CD8-positive, alpha-beta memory T cell (primary cell): Measurements from ENCODE around the gene KBTBD8. TPM values are rescaled to one million over a fixed set of nuclear protein-coding genes. Genes with fewer than 3 reads are reported as not detected.

Experiments used
- CTCF ChIA-PET: fragments of 350-600 bp; sonication (Branson Sonifier 250); formaldehyde crosslinking; loops from one replicate; lab custom pipeline; 2021; ENCODE audit warnings: antibody characterized with exemption; lab: Charles Lee
- POLR2A ChIA-PET: fragments of 350-600 bp; sonication (Branson Sonifier 250); formaldehyde crosslinking; loops from one replicate; lab custom pipeline; 2021; ENCODE audit warnings: antibody characterized with exemption; lab: Charles Lee
- DNase-seq, 5 donors: peaks; one replicate each; pipeline versions ENCODE4 v3.0.0 to v3.0.0-alpha.2; 2020 to 2022; ENCODE audit warnings: mixed read lengths in 1 of 5
- H3K27ac ChIP-seq: one replicate; pipeline ENCODE4 v1.7.0; 2013; ENCODE audit warnings: low read depth, mild to moderate bottlenecking, low read length, moderate library complexity
- H3K27me3 ChIP-seq: 2 replicates; pipeline ENCODE4 v1.7.0; 2013; ENCODE audit warnings: low read length, mild to moderate bottlenecking; ENCODE audit not compliant: insufficient read depth, poor library complexity, severe bottlenecking
- H3K36me3 ChIP-seq: 2 replicates; pipeline ENCODE4 v1.7.0; 2013; ENCODE audit warnings: mild to moderate bottlenecking, low read length, moderate library complexity; ENCODE audit not compliant: insufficient read depth
- H3K4me1 ChIP-seq: 2 replicates; pipeline ENCODE4 v1.7.0; 2013; ENCODE audit warnings: mild to moderate bottlenecking, low read length, moderate library complexity; ENCODE audit not compliant: insufficient read depth
- H3K4me3 ChIP-seq: 2 replicates; pipeline ENCODE4 v1.7.0; 2013; ENCODE audit warnings: mild to moderate bottlenecking, low read length
- H3K9me3 ChIP-seq: 2 replicates; pipeline ENCODE4 v1.7.0; 2013; ENCODE audit warnings: mild to moderate bottlenecking, low read length
- H3K27ac Mint-ChIP-seq, 8 donors: one replicate each; pipeline ENCODE4 v1.8.0; 2020 to 2021; ENCODE audit warnings: mixed read lengths in 8 of 8, mild to moderate bottlenecking in 6 of 8, inconsistent platforms in 3 of 8, moderate library complexity in 3 of 8
- H3K27me3 Mint-ChIP-seq, 2 donors: one replicate each; pipeline ENCODE4 v1.8.0; 2020 to 2021; ENCODE audit warnings: mixed read lengths in 2 of 2, mild to moderate bottlenecking in 1 of 2, moderate library complexity in 1 of 2
- H3K36me3 Mint-ChIP-seq, 3 donors: one replicate each; pipeline ENCODE4 v1.8.0; 2020 to 2021; ENCODE audit warnings: mixed read lengths in 3 of 3, inconsistent platforms in 1 of 3, mild to moderate bottlenecking in 1 of 3
- H3K4me1 Mint-ChIP-seq, 3 donors: one replicate each; pipeline ENCODE4 v1.8.0; 2020 to 2021; ENCODE audit warnings: mixed read lengths in 3 of 3, inconsistent platforms in 1 of 3, mild to moderate bottlenecking in 1 of 3
- H3K4me3 Mint-ChIP-seq, 7 donors: one replicate each; pipeline ENCODE4 v1.8.0; 2020 to 2021; ENCODE audit warnings: mixed read lengths in 7 of 7, mild to moderate bottlenecking in 6 of 7, moderate library complexity in 4 of 7, inconsistent platforms in 2 of 7
- H3K9me3 Mint-ChIP-seq, 5 donors: one replicate each; pipeline ENCODE4 v1.8.0; 2020 to 2022; ENCODE audit warnings: mixed read lengths in 5 of 5, mild to moderate bottlenecking in 3 of 5, moderate library complexity in 2 of 5, inconsistent platforms in 1 of 5
- polyA plus RNA-seq: library from polyadenylated mRNA; unstranded; fragments of 300-500 nt; fragmentation: Illumina TruSeq; gene quantifications from one replicate; pipeline ENCODE4 v1.2.3, GENCODE V29; 2021
- total RNA-seq, 2 experiments: library from RNA; stranded (reverse); gene quantifications; one replicate each; pipeline ENCODE4 v1.2.3, GENCODE V29; 2021

The KBTBD8 gene
- total and polyA plus RNA-seq, 3 experiments from 2014 or later: 3.6 to 23.3 (median 21.9) TPM

- Mint-ChIP-seq H3K27ac (peak overlapping the region; percentile 70 to 98 (median 90)), H3K4me3 (peak overlapping the region; percentile 89 to 99 (median 92)), H3K27me3 (peaks cover 10 to 26% of the 10 kb centered on the region in 2 donors), H3K4me1 (peaks cover 26 to 44% (median 34%) of the 10 kb centered on the region in 3 donors), H3K9me3 (no peaks in the 10 kb centered on the region), H3K36me3 (peaks cover 8 to 23% (median 12%) of the 10 kb centered on the region in 3 donors)
- peaks cover 12% of the 10 kb centered on the region for H3K4me1 ChIP-seq
- POLR2A ChIA-PET: interaction anchor here (0.6 to 1.6 kb wide), 3 partner anchors 27 to 763 kb away, joined by 5 to 10 read pairs (median 5); partner anchors contain the start of gene SUCLG2
- H3K4me3 ChIP-seq: peak overlapping the region; percentile 71
- H3K36me3 ChIP-seq: peaks cover 7% of the 10 kb centered on the region
- no peak for DNase-seq
- H3K27me3 ChIP-seq: no peaks in the 10 kb centered on the region
- peak overlapping the region; percentile 55 for H3K27ac ChIP-seq
- H3K9me3 ChIP-seq: no peaks in the 10 kb centered on the region
- CTCF ChIA-PET: interaction anchor here (1.1 to 1.8 kb wide), 4 partner anchors 8 to 656 kb away, joined by 4 to 21 read pairs (median 4); no protein-coding TSS in a partner anchor
Observed at GRCh38 chr3:66998904-66999235, 763 bp downstream of the KBTBD8 start.

- POLR2A ChIA-PET: interaction anchor here (0.8 kb wide), 1 partner anchor 22 kb away, joined by 4 read pairs; no protein-coding TSS in a partner anchor
- H3K27ac Mint-ChIP-seq: no peak overlapping the region
- H3K27ac ChIP-seq: no peak overlapping the region
Observed at GRCh38 chr3:67000009-67000408, 1.9 kb downstream of the KBTBD8 start.

GRCh38 chr3:67001086-67001861 is 3.2 kb downstream of the KBTBD8 start:
- POLR2A ChIA-PET: no interaction called here
- DNase-seq: no peak
- peak overlapping the region in 2 of 8 donors; percentile 7 to 36 for H3K27ac Mint-ChIP-seq
- peaks cover 5 to 7% of the 10 kb centered on the region in 2 donors for H3K27me3 Mint-ChIP-seq
- no peaks in the 10 kb centered on the region for H3K9me3 Mint-ChIP-seq
- peak overlapping the region in 5 of 7 donors; percentile 13 to 60 (median 44) for H3K4me3 Mint-ChIP-seq
- peaks cover 10% of the 10 kb centered on the region for H3K36me3 ChIP-seq
- CTCF ChIA-PET: interaction anchor here (0.7 kb wide), 1 partner anchor 29 kb away, joined by 3 read pairs; no protein-coding TSS in a partner anchor
- no peaks in the 10 kb centered on the region for H3K27me3 ChIP-seq
- H3K36me3 Mint-ChIP-seq: peaks cover 12 to 42% (median 16%) of the 10 kb centered on the region in 3 donors
- H3K4me3 ChIP-seq: no peak overlapping the region
- H3K4me1 ChIP-seq: peaks cover 19% of the 10 kb centered on the region
- no peaks in the 10 kb centered on the region for H3K9me3 ChIP-seq
- no peak overlapping the region for H3K27ac ChIP-seq
- H3K4me1 Mint-ChIP-seq: peaks cover 42 to 67% (median 55%) of the 10 kb centered on the region in 3 donors

More at GRCh38 chr3:67000009-67000408, 1.9 kb downstream of the KBTBD8 start:
- H3K36me3 Mint-ChIP-seq: peaks cover 12 to 31% (median 16%) of the 10 kb centered on the region in 3 donors
- H3K36me3 ChIP-seq: peaks cover 10% of the 10 kb centered on the region
- CTCF ChIA-PET: no interaction called here
- H3K9me3 ChIP-seq: no peaks in the 10 kb centered on the region
- H3K27me3 ChIP-seq: no peaks in the 10 kb centered on the region
- H3K9me3 Mint-ChIP-seq: no peaks in the 10 kb centered on the region
- peaks cover 15% of the 10 kb centered on the region for H3K4me1 ChIP-seq
- H3K27me3 Mint-ChIP-seq: peaks cover 5 to 17% of the 10 kb centered on the region in 2 donors
- peak overlapping the region in 2 of 7 donors; percentile 23 to 75 for H3K4me3 Mint-ChIP-seq
- no peak overlapping the region for H3K4me3 ChIP-seq
- peaks cover 32 to 55% (median 42%) of the 10 kb centered on the region in 3 donors for H3K4me1 Mint-ChIP-seq
- DNase-seq: no peak

GRCh38 chr3:67005974-67006373 is 7.9 kb downstream of the KBTBD8 start:
- CTCF ChIA-PET: interaction anchor here (3.2 kb wide), 1 partner anchor 34 kb away, joined by 14 read pairs; no protein-coding TSS in a partner anchor
- H3K4me3 ChIP-seq: no peak overlapping the region
- no peaks in the 10 kb centered on the region for H3K9me3 ChIP-seq
- Mint-ChIP-seq H3K27me3 (no peaks in the 10 kb centered on the region), H3K36me3 (peaks cover 17 to 70% (median 32%) of the 10 kb centered on the region in 3 donors), H3K4me3 (peak overlapping the region in 1 of 7 donors; percentile 7), H3K27ac (no peak overlapping the region), H3K4me1 (peaks cover 27 to 51% (median 46%) of the 10 kb centered on the region in 3 donors), H3K9me3 (no peaks in the 10 kb centered on the region)
- no peak overlapping the region for H3K27ac ChIP-seq
- DNase-seq: no peak
- POLR2A ChIA-PET: no interaction called here
- peaks cover 18% of the 10 kb centered on the region for H3K36me3 ChIP-seq
- no peaks in the 10 kb centered on the region for H3K27me3 ChIP-seq
- peaks cover 8% of the 10 kb centered on the region for H3K4me1 ChIP-seq

GRCh38 chr3:67006460-67006859 is 8.4 kb downstream of the KBTBD8 start:
- no peak overlapping the region for H3K27ac ChIP-seq
- Mint-ChIP-seq H3K4me1 (peaks cover 23 to 46% (median 41%) of the 10 kb centered on the region in 3 donors), H3K36me3 (peaks cover 17 to 74% (median 34%) of the 10 kb centered on the region in 3 donors), H3K9me3 (no peaks in the 10 kb centered on the region), H3K27ac (no peak overlapping the region), H3K27me3 (no peaks in the 10 kb centered on the region), H3K4me3 (no peak overlapping the region)
- no peaks in the 10 kb centered on the region for H3K9me3 ChIP-seq
- H3K27me3 ChIP-seq: no peaks in the 10 kb centered on the region
- H3K36me3 ChIP-seq: peaks cover 18% of the 10 kb centered on the region
- POLR2A ChIA-PET: no interaction called here
- H3K4me1 ChIP-seq: peaks cover 8% of the 10 kb centered on the region
- CTCF ChIA-PET: interaction anchor here (3.2 kb wide), 1 partner anchor 34 kb away, joined by 14 read pairs; no protein-coding TSS in a partner anchor
- no peak for DNase-seq
- no peak overlapping the region for H3K4me3 ChIP-seq

GRCh38 chr3:67008388-67008787 is 10.3 kb downstream of the KBTBD8 start:
- Mint-ChIP-seq H3K27ac (no peak overlapping the region), H3K4me3 (no peak overlapping the region), H3K36me3 (peaks cover 15 to 72% (median 37%) of the 10 kb centered on the region in 3 donors), H3K9me3 (no peaks in the 10 kb centered on the region), H3K27me3 (no peaks in the 10 kb centered on the region), H3K4me1 (peaks cover 22 to 40% (median 33%) of the 10 kb centered on the region in 3 donors)
- Histone ChIP-seq H3K4me3 (no peak overlapping the region), H3K9me3 (no peaks in the 10 kb centered on the region), H3K4me1 (peaks cover 8% of the 10 kb centered on the region), H3K36me3 (peaks cover 15% of the 10 kb centered on the region), H3K27me3 (no peaks in the 10 kb centered on the region), H3K27ac (no peak overlapping the region)
- no peak for DNase-seq
- ChIA-PET POLR2A (no interaction called here), CTCF (interaction anchor here (1.3 to 3.2 kb wide), 2 partner anchors 17 to 36 kb away, joined by 3 to 14 read pairs; no protein-coding TSS in a partner anchor)

GRCh38 chr3:67009716-67010115 is 11.6 kb downstream of the KBTBD8 start:
- peaks cover 9 to 64% (median 29%) of the 10 kb centered on the region in 3 donors for H3K36me3 Mint-ChIP-seq
- no peak overlapping the region for H3K4me3 ChIP-seq
- no peak for DNase-seq
- H3K4me3 Mint-ChIP-seq: no peak overlapping the region
- H3K27me3 Mint-ChIP-seq: no peaks in the 10 kb centered on the region
- POLR2A ChIA-PET: no interaction called here
- CTCF ChIA-PET: no interaction called here
- no peak overlapping the region for H3K27ac ChIP-seq
- H3K9me3 ChIP-seq: no peaks in the 10 kb centered on the region
- no peaks in the 10 kb centered on the region for H3K9me3 Mint-ChIP-seq
- H3K4me1 ChIP-seq: peaks cover 7% of the 10 kb centered on the region
- H3K27me3 ChIP-seq: no peaks in the 10 kb centered on the region
- H3K27ac Mint-ChIP-seq: no peak overlapping the region
- peaks cover 8% of the 10 kb centered on the region for H3K36me3 ChIP-seq
- H3K4me1 Mint-ChIP-seq: peaks cover 19 to 30% (median 24%) of the 10 kb centered on the region in 3 donors
